ENCODE data around the gene TNFSF11.

Gene TNFSF11

DNA sequence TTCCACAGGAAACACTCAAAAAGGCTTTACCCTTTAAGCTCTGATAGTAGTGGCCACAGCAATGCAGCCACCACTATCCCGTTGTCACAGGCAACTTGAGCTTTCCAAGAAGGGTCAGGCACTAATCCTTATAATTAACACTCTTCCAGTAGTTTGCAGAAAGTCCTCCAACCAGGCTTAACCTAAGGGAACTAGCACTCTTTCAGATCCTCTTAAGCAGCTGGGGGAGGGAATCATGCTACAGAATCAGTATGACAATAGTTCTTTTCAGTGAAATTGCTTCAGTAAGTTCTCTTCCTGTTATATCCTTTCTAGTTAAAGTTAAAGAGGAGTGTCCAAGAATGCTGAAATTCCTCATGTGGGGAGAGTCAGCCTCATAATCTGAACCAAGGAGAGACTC, 82.2 kb downstream of the TNFSF11 start:
- DNase-seq: no peak

GRCh38 chr13:42656958-42657357, 83.0 kb downstream of the TNFSF11 start:
- no peak for DNase-seq
